Choroid plexus epithelial cell (primary cell): ENCODE results near the gene AGO4.
"Not testable (repeated sequence)": the region's sequence is repeated elsewhere in the genome, so short reads cannot be mapped to it uniquely, and the experiment has no call there.

ENCODE experiments used
- DNase-seq: peaks from one replicate; pipeline ENCODE4 v3.0.0-alpha.2; 2010; ENCODE audit warnings: low read depth
- H3K4me3 ChIP-seq: 2 replicates; pipeline ENCODE4 v1.5.1; 2011; ENCODE audit warnings: low read depth, mild to moderate bottlenecking, control low read depth, low read length, moderate library complexity
- CTCF ChIP-seq: conservative IDR thresholded peaks from 2 replicates; pipeline ENCODE4 v1.5.1; 2011; ENCODE audit warnings: low read depth, mild to moderate bottlenecking, control low read depth, inconsistent platforms, low read length, moderate library complexity

AGO4 gene

GRCh38 chr1:35773711-35774110, 34.1 kb upstream of the AGO4 start:
- no peak overlapping the region for H3K4me3 ChIP-seq
- no peak for TF ChIP-seq CTCF

GRCh38 chr1:35776172-35776571, 31.6 kb upstream of the AGO4 start:
- DNase-seq, H3K4me3 ChIP-seq: not testable (repeated sequence)

More at GRCh38 chr1:35773711-35774110, 34.1 kb upstream of the AGO4 start:
- no peak for DNase-seq

- no peak for TF ChIP-seq CTCF
- DNase-seq: no peak
- no peak overlapping the region for H3K4me3 ChIP-seq
Measured at GRCh38 chr1:35777109-35777508, 30.7 kb upstream of the AGO4 start.

GRCh38 chr1:35783055-35783583, 24.7 kb upstream of the AGO4 start:
- TF ChIP-seq CTCF: no peak
- H3K4me3 ChIP-seq: no peak overlapping the region
- DNase-seq: no peak

GRCh38 chr1:35784364-35784763, 23.5 kb upstream of the AGO4 start:
- not testable (repeated sequence) for H3K4me3 ChIP-seq, DNase-seq

GRCh38 chr1:35788139-35788538, 19.7 kb upstream of the AGO4 start:
- TF ChIP-seq CTCF: no peak
- H3K4me3 ChIP-seq: no peak overlapping the region
- no peak for DNase-seq

GRCh38 chr1:35790670-35791069, 17.1 kb upstream of the AGO4 start:
- H3K4me3 ChIP-seq: no peak overlapping the region
- no peak for DNase-seq
- TF ChIP-seq CTCF: no peak

GRCh38 chr1:35795295-35795694, 12.5 kb upstream of the AGO4 start:
- no peak overlapping the region for H3K4me3 ChIP-seq
- DNase-seq: no peak
- no peak for TF ChIP-seq CTCF
